Measurements from ENCODE around the gene MARF1.
"Not testable (repeated sequence)": the region's sequence is repeated elsewhere in the genome, so short reads cannot be mapped to it uniquely, and the experiment has no call there.

MARF1 gene

DNA sequence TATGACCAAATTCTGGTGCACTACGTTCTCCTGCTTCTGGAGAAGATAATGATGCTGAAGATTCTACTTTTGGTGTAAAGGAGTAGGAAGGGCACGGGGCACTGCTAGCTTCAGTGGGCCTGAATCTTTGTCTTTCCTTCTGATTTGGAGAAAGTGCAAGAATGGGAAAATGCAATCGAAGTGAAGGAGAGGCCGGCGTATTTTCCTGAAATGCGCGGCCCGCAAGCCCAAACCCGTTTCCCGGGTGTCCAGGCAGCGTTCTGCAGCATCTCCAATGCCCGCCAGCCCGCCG lies 6.7 kb upstream of the MARF1 start:
- DNase-seq (ENCODE audit: low spot score in 2 of 2): no peak
- H3K4me3 Mint-ChIP-seq: peak overlapping the region; percentile 98
- no peaks in the 10 kb centered on the region for H3K27me3 Mint-ChIP-seq
- no peaks in the 10 kb centered on the region for H3K9me3 Mint-ChIP-seq
- peaks cover 21% of the 10 kb centered on the region for H3K36me3 Mint-ChIP-seq (ENCODE audit: insufficient read depth)
- no peak for ATAC-seq (replicated peaks; ENCODE audit: extremely low read depth, poor library complexity, severe bottlenecking)
- H3K4me1 Mint-ChIP-seq: peaks cover 31% of the 10 kb centered on the region
- no peak overlapping the region for H3K27ac Mint-ChIP-seq (ENCODE audit: low read depth)

DNA sequence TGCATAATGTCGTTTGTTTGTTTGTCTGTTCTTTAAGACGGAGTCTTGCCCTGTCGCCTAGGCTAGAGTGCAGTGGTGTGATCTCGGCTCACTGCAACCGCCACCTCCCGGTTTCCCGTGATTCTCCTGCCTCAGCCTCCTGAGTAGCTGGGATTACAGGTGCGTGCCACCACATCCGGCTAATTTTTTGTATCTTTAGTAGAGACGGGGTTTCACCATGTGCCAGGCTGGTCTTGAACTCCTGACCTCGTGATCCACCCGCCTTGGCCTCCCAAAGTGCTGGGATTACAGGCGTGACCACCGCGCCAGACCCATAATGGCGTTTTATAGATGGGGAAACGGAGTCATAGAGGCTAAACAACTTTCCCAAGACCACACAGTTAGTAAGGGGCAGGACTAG lies 6.4 kb upstream of the MARF1 start:
- Mint-ChIP-seq H3K4me3 (peak overlapping the region; percentile 98), H3K4me1 (peaks cover 31% of the 10 kb centered on the region), H3K36me3 (ENCODE audit: insufficient read depth) (peaks cover 21% of the 10 kb centered on the region)
- not testable (repeated sequence) for H3K9me3 Mint-ChIP-seq; H3K27ac Mint-ChIP-seq (ENCODE audit: low read depth); ATAC-seq (replicated peaks; ENCODE audit: extremely low read depth, poor library complexity, severe bottlenecking); H3K27me3 Mint-ChIP-seq; DNase-seq (ENCODE audit: low spot score in 2 of 2)

GRCh38 chr16:15648135-15648730 lies 5.3 kb upstream of the MARF1 start:
- ATAC-seq (replicated peaks; ENCODE audit: extremely low read depth, poor library complexity, severe bottlenecking) (no peak), DNase-seq (ENCODE audit: low spot score in 2 of 2) (no peak)
- H3K4me3 Mint-ChIP-seq: no peak overlapping the region
- H3K4me1 Mint-ChIP-seq: peaks cover 22% of the 10 kb centered on the region
- H3K36me3 Mint-ChIP-seq (ENCODE audit: insufficient read depth): peaks cover 20% of the 10 kb centered on the region
- no peak overlapping the region for H3K27ac Mint-ChIP-seq (ENCODE audit: low read depth)
- no peaks in the 10 kb centered on the region for H3K9me3 Mint-ChIP-seq
- no peaks in the 10 kb centered on the region for H3K27me3 Mint-ChIP-seq

GRCh38 chr16:15647294-15648014 lies 4.5 kb upstream of the MARF1 start:
- H3K9me3 Mint-ChIP-seq: no peaks in the 10 kb centered on the region
- no peak overlapping the region for H3K27ac Mint-ChIP-seq (ENCODE audit: low read depth)
- no peak overlapping the region for H3K4me3 Mint-ChIP-seq

GRCh38 chr16:15646557-15647293 lies 3.8 kb upstream of the MARF1 start:
- H3K27me3 Mint-ChIP-seq; H3K9me3 Mint-ChIP-seq; ATAC-seq (replicated peaks; ENCODE audit: extremely low read depth, poor library complexity, severe bottlenecking); DNase-seq (ENCODE audit: low spot score in 2 of 2); H3K27ac Mint-ChIP-seq (ENCODE audit: low read depth); H3K4me3 Mint-ChIP-seq: not testable (repeated sequence)
- H3K4me1 Mint-ChIP-seq: peaks cover 22% of the 10 kb centered on the region
- H3K36me3 Mint-ChIP-seq (ENCODE audit: insufficient read depth): peaks cover 21% of the 10 kb centered on the region

More at GRCh38 chr16:15647294-15648014, 4.5 kb upstream of the MARF1 start:
- Mint-ChIP-seq H3K27me3 (no peaks in the 10 kb centered on the region), H3K4me1 (peaks cover 17% of the 10 kb centered on the region), H3K36me3 (ENCODE audit: insufficient read depth) (peaks cover 16% of the 10 kb centered on the region)
- ATAC-seq (replicated peaks; ENCODE audit: extremely low read depth, poor library complexity, severe bottlenecking): no peak
- DNase-seq (ENCODE audit: low spot score in 2 of 2): no peak

DNA sequence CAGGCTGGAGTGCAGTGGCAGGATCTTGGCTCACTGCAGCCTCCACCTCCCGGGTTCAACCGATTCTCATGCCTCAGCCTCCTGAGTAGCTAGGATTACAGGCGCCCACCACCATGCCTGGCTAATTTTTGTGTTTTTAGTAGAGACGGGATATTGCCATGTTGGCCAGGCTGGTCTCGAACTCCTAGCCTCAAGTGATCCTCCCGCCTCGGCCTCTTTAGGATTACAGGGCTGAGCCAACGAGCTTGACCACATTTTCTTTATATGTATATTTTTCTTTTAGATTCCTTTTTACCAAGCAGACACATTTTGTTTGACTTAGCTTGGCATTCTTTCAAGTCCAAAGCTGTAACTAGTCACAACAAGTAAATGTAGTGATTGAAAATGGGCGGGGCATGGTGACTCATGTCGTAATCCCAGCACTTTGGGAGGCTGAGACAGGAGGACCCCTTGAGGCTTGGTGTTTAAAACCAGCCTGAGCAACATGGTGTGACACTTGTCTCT lies 2.1 kb upstream of the MARF1 start:
- not testable (repeated sequence) for H3K9me3 Mint-ChIP-seq; DNase-seq (ENCODE audit: low spot score in 2 of 2); H3K27me3 Mint-ChIP-seq; H3K4me3 Mint-ChIP-seq; ATAC-seq (replicated peaks; ENCODE audit: extremely low read depth, poor library complexity, severe bottlenecking); H3K27ac Mint-ChIP-seq (ENCODE audit: low read depth)
- Mint-ChIP-seq H3K4me1 (peaks cover 22% of the 10 kb centered on the region), H3K36me3 (ENCODE audit: insufficient read depth) (peaks cover 16% of the 10 kb centered on the region)

DNA sequence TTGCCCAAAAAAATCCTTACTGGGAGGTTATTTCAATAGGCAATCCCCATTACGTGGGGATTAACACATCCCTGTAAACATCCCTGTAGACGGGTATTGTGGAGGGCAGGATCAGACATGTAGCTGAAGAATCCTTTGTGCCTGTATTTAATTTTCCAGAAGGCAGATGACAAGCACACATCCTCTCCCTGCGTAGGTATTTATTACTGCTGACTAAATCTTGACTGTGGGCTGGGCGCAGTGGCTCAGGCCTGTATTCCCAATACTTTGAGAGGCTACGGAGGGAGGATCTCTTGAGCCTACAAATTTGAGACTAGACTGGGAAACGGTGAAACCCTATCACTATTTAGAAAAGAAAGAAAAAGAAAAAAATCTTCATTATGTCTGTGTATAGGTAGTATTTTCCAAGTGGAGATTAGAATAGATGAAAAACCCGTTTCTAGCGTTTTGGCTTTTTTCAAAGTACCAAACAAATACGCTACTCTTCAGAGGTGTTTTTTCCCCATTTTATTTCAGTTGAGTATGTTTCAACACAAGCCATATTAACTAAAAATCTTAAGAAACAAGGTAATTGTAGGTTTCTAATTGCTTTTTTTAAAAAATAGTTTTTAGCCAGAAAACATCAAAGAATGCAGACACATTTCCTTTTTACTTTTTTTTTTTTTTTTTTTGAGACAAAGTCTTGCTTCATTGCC lies 1.5 kb upstream of the MARF1 start:
- no peaks in the 10 kb centered on the region for H3K9me3 Mint-ChIP-seq
- peak overlapping the region; percentile 86 for H3K4me3 Mint-ChIP-seq

GRCh38 chr16:15643946-15644250 lies 944 bp upstream of the MARF1 start:
- Mint-ChIP-seq H3K27me3 (no peaks in the 10 kb centered on the region), H3K4me1 (peaks cover 31% of the 10 kb centered on the region), H3K27ac (ENCODE audit: low read depth) (peak overlapping the region; percentile 90), H3K9me3 (no peaks in the 10 kb centered on the region), H3K4me3 (peak overlapping the region; percentile 86), H3K36me3 (ENCODE audit: insufficient read depth) (peaks cover 19% of the 10 kb centered on the region)
- ATAC-seq (replicated peaks; ENCODE audit: extremely low read depth, poor library complexity, severe bottlenecking): no peak
- DNase-seq (ENCODE audit: low spot score in 2 of 2): no peak

More for the DNA sequence above, 1.5 kb upstream of the MARF1 start:
- ATAC-seq (replicated peaks; ENCODE audit: extremely low read depth, poor library complexity, severe bottlenecking): no peak
- DNase-seq (ENCODE audit: low spot score in 2 of 2): no peak
- Mint-ChIP-seq H3K27me3 (no peaks in the 10 kb centered on the region), H3K36me3 (ENCODE audit: insufficient read depth) (peaks cover 16% of the 10 kb centered on the region), H3K4me1 (peaks cover 26% of the 10 kb centered on the region), H3K27ac (ENCODE audit: low read depth) (peak overlapping the region; percentile 90)

DNA sequence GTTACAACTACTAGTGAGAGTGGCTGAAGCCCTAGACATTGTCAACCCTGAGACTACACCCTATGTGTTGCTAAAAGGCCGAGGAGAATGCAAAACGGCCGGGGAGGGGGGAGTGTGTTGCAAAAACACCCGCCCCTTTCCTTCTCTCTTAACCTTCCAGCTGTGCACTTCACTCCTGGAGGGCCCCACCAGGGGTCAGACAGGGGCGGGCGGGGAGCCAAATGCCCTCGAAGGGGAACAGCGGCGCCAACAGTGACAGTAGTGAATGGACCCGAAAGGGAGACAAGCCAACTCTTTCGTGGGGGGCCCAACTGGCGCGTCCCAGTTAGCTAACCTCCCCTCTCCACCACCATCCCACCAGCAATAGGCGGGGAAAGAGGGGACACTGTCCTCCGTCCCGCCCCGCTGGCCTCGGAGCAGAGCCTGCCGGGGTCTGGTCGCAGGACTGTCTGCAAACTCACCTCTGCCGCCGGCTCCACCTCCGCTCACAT lies 352 bp downstream of the MARF1 start:
- H3K36me3 Mint-ChIP-seq (ENCODE audit: insufficient read depth): peaks cover 31% of the 10 kb centered on the region
- ATAC-seq (replicated peaks; ENCODE audit: extremely low read depth, poor library complexity, severe bottlenecking): peak; percentile 67
- H3K4me1 Mint-ChIP-seq: peaks cover 39% of the 10 kb centered on the region
- H3K27ac Mint-ChIP-seq (ENCODE audit: low read depth): peak overlapping the region; percentile 90
- DNase-seq (ENCODE audit: low spot score in 2 of 2): peak; percentile 66 to 80
- H3K4me3 Mint-ChIP-seq: peak overlapping the region; percentile 86
- H3K27me3 Mint-ChIP-seq: no peaks in the 10 kb centered on the region
- no peaks in the 10 kb centered on the region for H3K9me3 Mint-ChIP-seq

DNA sequence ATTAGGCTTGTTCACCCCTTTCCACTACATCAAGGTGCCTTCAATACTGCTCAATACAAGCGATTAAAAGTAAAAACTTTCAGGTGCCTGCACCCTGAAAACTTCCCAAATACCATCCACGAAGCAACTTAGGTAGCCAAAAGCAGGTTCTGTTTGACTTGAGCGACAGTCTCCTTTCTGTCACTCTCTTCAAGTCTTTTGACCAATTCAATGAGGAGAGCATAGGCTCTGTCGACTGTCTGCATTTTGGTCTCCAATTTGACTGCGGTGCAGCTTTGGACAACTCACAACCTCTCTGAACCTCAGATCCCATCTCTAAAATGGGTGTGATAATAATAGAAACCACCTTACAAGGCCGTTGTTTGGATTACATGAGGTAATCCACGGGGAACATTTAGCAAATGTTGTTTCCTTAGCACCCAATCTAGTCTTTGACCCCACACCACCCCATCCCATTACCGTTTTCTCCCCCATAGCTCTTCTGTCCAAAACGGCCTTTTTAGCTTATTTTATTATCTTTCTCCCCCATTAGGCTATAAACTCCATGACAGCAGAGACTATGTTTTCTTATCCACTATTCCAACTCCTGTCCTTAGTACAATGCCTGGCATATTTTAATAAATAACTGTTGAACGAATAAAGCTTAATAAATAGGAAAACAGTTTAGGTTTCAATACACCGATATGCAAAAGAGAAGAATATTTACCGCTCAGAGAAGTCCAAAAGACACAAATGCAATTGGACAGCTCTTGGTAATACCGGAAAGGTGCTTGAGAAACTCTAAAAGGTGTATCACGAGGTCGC lies 999 bp downstream of the MARF1 start:
- ATAC-seq (replicated peaks; ENCODE audit: extremely low read depth, poor library complexity, severe bottlenecking) (no peak), DNase-seq (ENCODE audit: low spot score in 2 of 2) (no peak)
- H3K27ac Mint-ChIP-seq (ENCODE audit: low read depth): peak overlapping the region; percentile 90
- H3K9me3 Mint-ChIP-seq: no peaks in the 10 kb centered on the region
- no peaks in the 10 kb centered on the region for H3K27me3 Mint-ChIP-seq
- H3K4me3 Mint-ChIP-seq: peak overlapping the region; percentile 86
- peaks cover 43% of the 10 kb centered on the region for H3K4me1 Mint-ChIP-seq
- peaks cover 36% of the 10 kb centered on the region for H3K36me3 Mint-ChIP-seq (ENCODE audit: insufficient read depth)

DNA sequence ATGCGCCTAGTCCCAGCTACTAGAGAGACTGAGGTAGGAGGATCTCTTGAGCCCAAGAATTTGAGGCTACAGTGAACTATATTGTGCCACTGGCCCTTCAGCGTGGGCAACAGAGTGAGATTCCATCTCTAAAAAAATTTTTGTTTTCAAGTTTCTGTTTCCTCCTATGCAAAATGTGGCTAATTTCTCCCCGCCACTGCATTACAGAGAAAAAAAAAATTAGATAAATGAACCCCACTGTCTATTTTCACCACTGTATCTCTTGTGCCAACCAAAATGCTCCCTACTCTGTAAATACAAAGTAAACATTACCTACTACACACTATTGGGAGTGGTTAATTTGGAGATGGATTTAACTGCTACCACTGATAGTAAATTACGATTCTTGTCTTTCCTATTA lies 2.0 kb downstream of the MARF1 start:
- Mint-ChIP-seq H3K9me3 (no peaks in the 10 kb centered on the region), H3K36me3 (ENCODE audit: insufficient read depth) (peaks cover 46% of the 10 kb centered on the region), H3K27ac (ENCODE audit: low read depth) (peak overlapping the region; percentile 90), H3K27me3 (no peaks in the 10 kb centered on the region), H3K4me3 (peak overlapping the region; percentile 86), H3K4me1 (peaks cover 53% of the 10 kb centered on the region)
- ATAC-seq (replicated peaks; ENCODE audit: extremely low read depth, poor library complexity, severe bottlenecking): no peak
- DNase-seq (ENCODE audit: low spot score in 2 of 2): no peak

Measured in central memory CD8-positive, alpha-beta T cell (primary cell).